Stimulated activated CD8-positive, alpha-beta memory T cell treated with anti-CD3 and anti-CD28 coated beads, Interleukin-2, amount 100 ng/mL, for 1 hour (primary cell): ENCODE measurements around the gene TNRC6C.
"Not testable (repeated sequence)": the region's sequence is repeated elsewhere in the genome, so short reads cannot be mapped to it uniquely, and the experiment has no call there.

Source experiments
- DNase-seq, 2 donors: peaks; one replicate each; pipeline ENCODE4 v3.0.0-alpha.2; 2020; ENCODE audit warnings: low read depth in 2 of 2

TNRC6C gene

DNA sequence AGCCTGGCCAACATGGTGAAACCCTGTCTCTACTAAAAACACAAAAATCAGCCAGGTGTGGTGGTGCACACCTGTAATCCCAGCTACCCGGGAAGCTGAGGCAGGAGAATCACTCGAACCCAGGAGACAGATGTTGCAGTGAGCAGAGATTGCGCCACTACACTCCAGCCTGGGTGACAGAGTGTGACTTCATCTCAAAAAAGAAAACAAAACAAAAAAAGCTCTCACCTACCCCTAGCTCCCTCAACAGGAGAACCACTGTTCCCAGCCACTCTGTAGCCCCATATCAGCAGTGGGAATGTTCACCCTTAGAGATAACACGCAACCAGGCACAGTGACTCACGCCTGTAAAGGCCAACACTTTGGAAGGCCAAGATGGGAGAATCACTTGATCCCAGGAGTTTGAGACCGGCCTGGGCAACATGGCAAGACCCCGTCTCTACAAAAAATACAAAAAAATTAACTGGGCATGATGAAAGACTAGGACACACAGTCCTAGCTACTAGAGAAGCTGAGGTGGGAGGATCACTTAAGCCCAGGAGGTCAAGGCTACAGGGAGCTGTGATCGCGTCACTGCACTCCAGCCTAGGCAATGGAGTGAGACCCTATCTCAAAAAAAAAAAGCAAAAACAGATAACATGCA, 177.5 kb downstream of the TNRC6C start:
- no peak for DNase-seq

DNA sequence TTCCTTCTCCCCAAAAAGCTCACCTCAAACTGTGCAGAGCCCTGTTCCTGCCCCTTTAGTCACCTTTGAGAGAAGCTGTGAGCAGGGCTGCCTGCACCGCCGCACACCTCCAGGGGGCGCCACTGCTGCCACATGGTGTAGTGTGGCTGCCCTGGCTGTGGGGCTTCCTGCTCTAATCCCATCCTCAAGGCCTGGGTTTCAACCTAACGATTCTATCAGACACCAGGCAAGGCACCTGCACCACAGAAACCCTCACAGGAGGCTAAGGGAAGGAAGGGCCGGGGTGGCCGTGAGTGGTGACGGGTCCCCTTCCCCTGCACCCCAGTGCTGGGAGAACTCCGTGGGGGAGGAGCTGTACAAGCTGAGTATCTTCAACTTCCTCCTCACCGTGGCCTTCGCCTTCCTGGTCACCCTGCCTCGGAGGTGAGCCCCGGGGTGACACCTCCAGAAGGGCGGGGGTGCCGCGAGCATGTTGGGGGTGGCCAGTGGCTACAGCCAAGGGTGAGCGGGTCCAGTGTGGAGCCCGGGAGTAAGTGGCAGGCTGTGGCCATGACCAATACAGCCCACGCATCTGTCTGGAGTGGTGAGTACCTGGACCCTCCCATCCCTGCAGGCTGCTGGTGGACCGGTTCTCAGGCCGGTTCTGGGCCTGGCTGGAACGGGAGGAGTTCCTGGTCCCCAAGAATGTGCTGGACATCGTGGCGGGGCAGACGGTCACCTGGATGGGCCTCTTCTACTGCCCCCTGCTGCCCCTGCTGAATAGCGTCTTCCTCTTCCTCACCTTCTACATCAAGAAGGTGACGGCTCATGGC, 179.1 kb downstream of the TNRC6C start:
- no peak for DNase-seq

DNA sequence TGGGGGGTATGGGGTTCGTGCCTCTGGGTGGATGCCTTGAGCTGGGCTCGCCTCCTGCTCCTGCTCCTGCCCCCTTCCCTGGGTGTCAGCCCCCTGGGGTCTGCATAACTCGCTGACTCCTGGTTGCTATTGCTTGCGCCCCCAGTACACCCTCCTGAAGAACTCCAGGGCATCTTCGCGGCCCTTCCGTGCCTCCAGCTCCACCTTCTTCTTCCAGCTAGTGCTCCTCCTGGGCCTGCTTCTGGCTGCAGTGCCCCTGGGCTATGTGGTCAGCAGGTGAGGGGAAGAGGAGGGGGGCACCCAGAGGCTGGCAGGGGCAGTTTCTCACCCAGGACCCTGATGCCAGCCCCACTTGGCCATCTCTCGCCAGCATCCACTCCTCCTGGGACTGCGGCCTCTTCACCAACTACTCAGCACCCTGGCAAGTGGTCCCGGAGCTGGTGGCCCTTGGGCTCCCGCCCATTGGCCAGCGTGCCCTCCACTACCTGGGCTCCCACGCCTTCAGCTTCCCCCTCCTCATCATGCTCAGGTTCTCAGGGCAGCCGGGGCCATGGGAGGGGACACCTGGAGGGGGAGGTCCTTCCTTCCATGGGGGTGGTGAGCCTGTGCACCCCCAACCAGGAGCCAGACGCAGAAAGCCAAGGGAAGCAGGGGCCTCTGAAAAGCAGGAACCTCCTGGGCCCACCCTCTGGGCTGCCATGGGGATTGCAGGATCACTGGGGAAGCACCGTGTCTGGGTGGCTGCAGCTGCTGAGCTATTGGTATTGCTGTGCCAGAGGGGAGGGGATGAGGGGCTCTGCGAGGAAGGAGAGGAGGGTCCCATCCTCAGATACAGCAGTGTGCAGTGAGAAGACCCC, 179.9 kb downstream of the TNRC6C start:
- DNase-seq: no peak

DNA sequence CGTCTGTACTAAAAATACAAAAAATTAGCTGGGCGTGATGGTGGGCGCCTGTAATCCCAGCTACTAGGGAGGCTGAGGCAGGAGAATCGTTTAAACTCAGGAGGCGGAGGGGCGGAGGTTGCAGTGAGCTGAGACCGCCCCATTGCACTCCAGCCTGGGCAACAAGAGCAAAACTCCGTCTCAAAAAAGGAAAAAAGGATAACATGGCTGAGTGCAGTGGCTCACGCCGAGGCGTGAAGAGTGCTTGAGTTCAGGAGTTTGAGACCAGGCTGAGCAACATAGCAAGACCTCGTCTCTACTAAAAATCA, 181.3 kb downstream of the TNRC6C start:
- DNase-seq: not testable (repeated sequence)

DNA sequence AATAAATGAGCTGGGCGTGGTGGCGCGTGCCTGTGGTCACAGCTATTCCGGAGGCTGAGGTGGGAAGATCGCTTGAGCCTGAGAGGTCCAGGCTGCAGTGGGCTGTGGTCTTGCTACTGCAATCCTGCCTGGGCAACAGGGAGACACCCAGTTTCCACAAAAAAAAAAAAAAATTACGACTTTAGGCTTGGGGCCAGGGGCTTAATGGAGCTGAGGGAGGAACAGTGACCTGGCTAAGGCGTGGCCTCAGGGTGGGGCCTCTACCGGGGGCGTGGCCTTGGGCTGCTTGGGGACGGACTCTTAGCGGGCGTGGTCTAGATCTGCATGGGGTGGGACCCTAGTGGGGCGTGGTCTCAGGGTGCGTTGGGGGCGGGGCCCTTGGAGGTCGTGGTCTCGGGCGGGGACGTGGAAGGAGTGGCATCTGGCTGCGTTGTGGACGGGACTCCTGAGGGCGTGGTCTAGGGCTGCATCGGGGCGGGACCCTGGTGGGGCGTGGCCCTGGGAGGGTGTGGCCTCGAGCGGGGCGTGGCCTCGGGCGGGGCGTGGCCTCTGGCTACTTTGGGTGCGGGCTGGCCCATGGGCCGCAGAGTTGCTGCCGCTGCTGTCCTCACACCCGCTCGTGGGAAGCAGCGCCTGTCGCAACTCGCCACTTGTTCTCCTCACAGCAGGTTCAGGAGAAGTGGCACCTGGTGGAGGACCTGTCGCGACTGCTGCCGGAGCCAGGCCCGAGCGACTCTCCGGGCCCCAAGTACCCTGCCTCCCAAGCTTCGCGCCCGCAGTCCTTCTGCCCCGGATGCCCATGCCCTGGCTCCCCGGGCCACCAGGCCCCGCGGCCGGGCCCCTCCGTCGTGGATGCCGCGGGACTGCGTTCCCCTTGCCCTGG, 181.9 kb downstream of the TNRC6C start:
- DNase-seq: peak; percentile 77 to 85

DNA sequence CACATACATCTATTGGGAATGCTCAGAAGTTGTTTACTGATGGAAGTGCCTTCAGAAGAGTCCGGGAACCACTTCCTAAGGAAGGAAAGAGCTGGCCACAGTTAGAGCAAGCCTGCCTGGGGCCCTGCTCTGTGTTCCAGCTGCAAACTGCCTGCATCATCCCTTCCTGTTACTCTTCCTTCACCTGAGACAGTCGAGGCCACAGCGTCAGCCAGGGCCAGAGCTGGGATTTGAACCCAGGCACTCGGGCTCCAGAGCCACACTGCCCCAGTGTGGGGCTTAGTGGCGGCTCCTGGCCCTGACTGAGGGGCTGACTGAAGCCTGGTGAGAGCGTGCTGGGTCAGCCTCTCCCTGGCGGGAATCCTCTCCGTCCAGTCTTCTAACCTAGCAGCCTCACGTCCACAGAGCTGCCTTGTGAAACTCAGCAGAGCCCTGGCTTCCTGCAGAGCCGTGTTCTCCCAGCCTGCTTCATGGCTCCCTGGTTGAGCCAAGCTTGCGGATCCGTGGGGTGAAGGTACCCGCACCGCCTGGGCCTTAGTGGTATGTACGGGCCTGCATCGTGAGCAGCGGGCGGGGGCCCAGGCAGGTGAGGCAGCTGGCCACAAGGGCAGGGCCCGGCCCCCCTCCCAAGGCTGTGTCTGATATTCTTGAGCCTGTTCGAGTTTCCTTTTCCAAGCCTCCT, 183.1 kb downstream of the TNRC6C start:
- DNase-seq: no peak

DNA sequence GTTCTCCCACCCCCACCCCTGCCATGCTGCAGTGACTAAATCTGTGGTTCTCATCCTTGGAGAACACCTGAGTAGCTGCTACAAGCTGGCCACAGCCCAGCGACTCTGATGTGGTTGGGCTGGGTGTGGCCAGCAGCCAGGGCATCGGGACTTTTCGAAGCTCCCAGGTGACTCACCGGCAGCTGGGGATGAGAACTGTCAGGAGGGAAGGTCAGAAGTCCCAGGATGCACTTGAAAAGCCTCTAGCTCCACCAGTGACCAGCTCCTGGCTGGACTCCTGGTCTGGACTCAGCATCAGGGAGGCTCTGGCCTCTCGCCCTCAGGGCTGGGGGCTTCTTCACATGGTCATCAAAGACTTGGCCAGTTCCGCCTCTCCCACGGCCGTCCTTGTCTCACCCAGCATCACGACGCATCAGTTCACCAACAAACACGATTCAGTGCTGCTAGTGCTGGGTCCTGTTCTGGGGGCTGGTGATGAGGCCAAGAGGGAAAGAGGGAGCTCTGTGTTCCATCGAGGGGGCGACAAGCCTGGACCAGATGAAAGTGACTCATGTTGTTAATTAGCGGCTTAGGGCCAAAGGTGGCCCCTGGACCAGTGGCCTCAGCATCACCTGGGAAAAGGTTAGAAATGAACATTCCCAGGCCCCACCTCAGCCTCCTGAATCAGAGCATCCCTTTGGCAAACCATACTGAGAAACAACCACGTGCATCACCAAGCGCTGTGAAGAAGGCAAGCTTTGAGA, 183.8 kb downstream of the TNRC6C start:
- no peak for DNase-seq

DNA sequence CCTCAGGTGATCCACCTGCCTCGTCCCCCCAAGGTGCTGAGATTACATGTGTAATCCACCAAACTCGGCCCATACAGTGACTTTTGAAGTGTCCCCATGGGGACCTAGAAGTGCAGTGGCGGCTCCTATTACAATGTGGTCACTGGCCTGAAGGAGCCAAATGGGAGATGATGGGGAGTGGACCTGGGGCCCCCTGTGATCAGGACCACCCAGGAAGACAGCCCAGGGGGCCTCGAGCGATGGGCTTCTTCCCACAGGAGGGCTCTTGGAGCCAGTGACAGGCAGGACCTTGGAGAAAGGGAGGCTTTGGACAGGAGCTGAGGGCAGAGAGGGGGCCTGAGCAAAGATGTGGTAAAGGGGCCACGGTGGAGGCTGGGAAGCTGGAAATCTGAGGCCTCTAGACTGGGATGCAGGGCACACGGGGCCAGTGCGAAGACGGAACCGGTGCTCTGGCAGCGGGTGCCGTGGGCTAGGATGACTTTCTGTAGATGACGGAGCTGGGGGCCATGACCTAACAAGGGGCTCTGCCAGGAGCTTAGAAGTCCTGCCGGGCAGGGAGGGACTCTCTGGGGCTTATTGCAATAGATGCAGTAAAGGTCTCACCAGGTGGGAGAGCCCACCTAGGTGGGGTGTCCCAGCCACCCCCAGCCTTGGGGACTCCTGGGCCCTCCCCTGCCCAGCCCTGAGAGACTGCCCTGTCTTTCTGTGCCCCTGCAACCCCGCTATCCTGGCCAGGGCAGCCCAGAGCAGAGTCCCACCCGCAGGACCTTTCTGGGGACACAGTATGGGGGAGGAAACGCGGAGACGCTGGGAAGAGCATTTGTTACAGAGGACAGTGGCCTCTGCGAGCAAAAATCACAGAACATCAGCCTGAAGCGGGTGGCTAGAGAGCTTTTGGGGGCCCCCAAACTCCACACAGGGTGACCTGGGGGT, 185.0 kb downstream of the TNRC6C start:
- no peak for DNase-seq

DNA sequence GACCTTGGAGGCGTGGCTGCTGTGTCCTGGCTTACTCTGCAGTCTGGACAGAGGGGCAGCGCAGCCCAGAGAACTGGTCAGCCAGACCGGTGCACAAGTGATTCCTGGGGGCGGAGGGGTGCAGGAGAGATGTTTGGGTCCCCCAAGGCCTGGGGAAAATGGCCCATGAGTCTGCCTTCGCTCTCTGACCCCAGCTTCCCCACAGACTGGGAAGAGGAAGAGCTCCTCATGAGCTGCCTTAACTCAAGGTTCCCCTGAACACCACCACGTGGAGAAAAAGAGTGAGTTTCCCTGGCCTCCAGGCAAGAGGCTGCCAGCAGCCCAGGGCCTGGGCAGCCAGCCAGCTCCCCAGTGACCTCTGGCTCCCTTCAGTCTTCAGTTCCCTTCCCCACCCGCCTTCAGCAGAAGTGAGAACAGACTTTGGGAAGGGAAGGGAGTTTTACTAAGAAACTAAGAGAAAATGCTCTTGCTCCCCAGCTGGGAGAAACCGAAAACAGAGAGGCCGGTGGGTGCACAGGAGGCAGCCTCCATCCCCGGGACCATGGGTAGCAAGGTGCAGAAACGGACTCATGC, 185.7 kb downstream of the TNRC6C start:
- no peak for DNase-seq

DNA sequence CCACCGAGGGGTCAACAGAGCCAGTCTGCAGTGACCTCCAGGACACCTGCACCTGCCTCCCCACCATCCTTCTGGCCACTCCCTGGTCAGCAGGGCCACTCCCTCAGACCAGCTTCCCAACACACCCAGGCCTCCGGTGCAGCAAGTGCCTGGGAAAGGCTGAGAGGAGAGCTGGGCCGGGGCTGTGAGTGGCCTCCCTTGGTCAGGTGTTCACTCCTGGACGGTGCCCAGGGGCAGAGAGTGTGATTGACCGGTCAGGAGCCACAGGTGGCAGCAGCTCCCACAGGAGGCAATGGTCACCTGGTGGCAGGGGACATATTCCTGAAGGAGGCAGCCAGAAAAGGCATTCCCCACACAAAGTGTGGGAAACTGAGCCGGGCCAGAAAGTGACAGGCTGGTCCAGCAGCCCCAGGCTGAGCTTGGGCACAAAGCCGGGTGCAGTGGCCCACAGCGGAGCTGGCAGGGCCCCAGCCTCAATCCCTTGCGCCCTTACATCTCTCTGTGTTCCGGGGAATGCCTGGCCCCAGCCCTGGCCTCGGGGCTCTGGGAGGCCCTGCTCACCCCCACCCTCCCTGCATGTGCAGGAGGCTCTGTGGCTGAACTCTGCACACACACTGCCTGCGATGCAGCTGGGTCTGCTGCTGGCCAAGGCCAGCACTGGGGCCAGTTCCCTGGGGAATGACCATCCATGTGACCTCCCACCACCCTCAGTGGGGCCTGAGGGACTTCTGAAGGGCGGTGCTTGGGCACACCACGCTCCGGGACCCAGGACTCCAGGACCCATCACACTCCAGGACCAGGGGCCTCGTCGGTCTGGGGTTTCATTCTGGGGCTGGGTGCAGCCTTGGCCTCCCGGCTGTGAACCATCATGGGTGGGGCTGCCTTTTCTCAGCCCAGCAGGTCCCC, 186.5 kb downstream of the TNRC6C start:
- no peak for DNase-seq

DNA sequence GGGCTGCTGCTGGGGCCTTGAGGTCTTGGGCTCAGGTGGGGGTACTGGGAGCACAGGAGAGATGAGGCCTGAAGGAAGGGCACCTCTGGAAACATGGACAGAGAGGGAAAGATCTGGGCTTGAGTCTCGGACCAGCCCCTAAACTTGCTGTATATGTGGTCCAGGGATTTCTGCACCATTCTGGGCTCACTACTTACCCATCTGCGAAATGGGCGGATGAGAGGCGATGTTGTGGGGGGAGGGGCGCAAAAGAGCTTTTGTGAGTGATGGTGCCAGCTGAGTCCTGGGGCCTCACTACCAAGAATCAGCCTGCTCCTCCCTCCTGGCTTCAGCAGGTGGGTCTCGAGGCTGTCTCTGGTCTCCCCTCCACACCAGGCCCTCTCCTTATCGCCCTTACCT, 188.0 kb downstream of the TNRC6C start:
- DNase-seq: no peak

DNA sequence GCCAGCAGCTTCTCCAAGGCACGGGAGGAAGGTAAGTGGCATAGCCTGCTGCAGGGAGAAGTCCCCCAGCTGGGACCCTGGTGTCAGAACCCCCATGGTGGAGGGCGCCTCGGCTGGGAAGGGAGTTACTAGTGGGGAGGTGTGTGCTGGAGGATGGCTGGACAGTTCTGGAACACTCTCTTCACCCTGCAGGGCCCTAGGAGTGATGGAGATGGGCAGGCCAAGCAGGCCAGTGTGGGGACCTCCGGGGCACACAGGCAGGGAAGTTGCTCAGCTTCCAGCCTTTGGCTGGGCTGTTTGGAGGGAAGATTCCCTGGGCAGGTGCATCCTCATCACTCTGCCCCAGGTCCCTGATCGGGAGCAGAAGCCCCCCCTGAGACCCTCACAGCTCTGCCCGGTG, 188.4 kb downstream of the TNRC6C start:
- DNase-seq: no peak

DNA sequence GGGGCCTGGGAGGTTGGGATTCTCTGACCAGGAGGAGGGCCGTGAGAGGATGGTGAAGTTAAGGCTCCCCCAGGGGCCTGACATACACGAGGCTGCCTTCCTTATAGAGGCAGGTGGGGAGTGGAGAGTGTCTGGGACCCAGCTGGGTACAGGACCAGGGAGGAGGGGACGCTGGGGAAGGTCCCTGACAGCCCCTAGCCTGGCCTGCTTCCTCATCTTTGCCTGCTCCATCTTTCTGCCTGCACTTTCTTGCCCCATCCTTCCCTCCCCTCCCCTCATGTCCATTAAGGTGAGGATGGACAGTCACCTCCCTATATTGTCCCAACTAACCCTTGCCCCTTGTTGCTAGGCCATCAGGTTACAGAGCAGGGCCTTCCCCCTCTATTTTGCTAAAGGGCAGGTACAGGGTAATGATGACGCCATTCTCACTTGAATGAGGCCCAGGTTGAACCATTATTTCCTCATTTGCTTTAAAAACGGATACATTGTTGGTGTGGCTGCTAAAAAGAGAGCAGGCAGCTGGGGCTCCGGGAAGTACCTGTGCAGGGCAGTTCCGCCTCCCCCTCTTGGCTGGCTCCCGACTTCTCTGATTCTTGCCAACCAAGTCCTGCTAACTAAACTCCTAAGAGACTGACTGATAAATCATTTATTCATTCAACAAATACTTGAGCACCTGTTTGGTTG, 189.0 kb downstream of the TNRC6C start:
- DNase-seq: no peak

DNA sequence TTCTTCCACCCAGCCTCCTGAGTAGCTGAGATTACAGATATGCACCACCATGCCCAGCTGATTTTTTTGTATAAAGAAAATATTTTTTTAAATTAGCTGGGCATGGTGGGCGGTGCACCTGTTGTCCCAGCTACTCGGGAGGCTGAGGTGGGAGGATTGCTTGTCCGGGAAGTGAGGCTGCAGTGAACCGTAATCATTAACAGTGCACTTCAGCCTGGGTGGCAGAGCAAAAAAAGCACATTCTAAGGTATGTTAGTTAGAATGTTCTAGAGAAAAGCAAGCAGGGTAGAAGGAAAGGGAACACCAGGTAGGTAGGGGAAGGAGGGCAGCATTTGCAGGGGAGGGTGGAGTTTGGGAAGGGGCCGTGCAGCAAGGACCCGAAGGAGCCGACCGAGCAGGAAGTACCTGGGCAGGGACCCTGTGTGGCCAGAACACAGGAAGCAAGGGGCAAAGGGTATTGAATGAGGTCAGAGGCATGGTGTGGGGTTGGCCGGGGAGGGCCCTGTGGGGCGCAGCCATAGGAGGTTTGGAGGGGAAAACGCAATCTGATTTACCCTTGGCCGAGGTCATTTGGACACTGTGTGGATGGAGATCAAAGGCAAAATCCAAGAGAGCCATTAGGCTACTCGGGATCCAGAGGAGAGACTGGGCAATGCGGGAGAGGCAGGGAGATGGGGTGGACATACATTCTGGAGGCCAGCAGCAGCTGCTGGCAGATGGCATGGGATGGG, 189.9 kb downstream of the TNRC6C start:
- no peak for DNase-seq

DNA sequence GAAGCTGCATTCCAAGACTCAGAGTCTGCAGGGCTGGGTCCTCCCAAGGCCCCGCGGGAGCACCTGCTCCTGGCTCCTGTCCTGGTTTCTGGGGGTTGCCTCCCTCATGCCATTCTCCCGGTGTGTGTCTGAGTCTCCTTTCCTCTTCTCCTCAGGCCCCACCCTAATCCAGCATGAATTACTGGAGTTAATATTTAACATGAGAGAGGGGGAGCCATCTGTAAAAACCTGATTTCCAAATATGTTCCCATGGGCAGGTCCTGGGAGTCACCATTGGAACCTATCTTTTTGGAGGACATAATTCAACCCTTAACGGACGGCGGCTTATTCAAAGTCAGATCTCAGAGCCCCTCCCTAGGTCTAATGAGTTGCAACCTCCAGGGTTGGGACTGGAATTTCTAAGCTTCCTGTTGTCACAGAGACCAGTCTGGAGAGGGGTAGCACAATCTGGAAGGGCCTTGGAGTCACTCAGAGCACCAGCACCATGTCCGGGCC, 193.1 kb downstream of the TNRC6C start:
- DNase-seq: no peak
